H9 (cell line): ENCODE measurements around the gene LYRM7. TPM values are rescaled to one million over a fixed set of nuclear protein-coding genes. Genes with fewer than 3 reads are reported as not detected.

Source experiments
- DNase-seq: peaks from one replicate; pipeline ENCODE4 v3.0.0-alpha.2; 2017
- H2AFZ ChIP-seq: one replicate; pipeline ENCODE4 v1.6.1; 2013; ENCODE audit warnings: mild to moderate bottlenecking, low read length, control low read depth, moderate library complexity
- H2AK5ac ChIP-seq: 2 replicates; pipeline ENCODE4 v1.6.1; 2013; ENCODE audit warnings: low read length, control low read depth, mixed read lengths; ENCODE audit not compliant: insufficient read length
- H2BK120ac ChIP-seq: one replicate; pipeline ENCODE4 v1.6.1; 2013; ENCODE audit warnings: low read depth, mild to moderate bottlenecking, low read length, control low read depth, inconsistent platforms; ENCODE audit not compliant: poor library complexity, severe bottlenecking
- H2BK12ac ChIP-seq: 2 replicates; pipeline ENCODE4 v1.6.1; 2013; ENCODE audit warnings: low read length, control low read depth, mixed read lengths, low read depth; ENCODE audit not compliant: insufficient read length
- H2BK15ac ChIP-seq: 2 replicates; pipeline ENCODE4 v1.6.1; 2013; ENCODE audit warnings: low read depth, low read length, control low read depth
- H2BK20ac ChIP-seq: one replicate; pipeline ENCODE4 v1.6.1; 2013; ENCODE audit warnings: low read depth, mild to moderate bottlenecking, low read length, control low read depth, inconsistent platforms; ENCODE audit not compliant: poor library complexity, severe bottlenecking
- H2BK5ac ChIP-seq: 2 replicates; pipeline ENCODE4 v1.6.1; 2013; ENCODE audit warnings: low read length, control low read depth, mixed read lengths; ENCODE audit not compliant: insufficient read length
- H3K14ac ChIP-seq: 2 replicates; pipeline ENCODE4 v1.6.1; 2013; ENCODE audit warnings: low read length, control low read depth; ENCODE audit not compliant: insufficient read depth
- H3K18ac ChIP-seq: 2 replicates; pipeline ENCODE4 v1.6.1; 2013; ENCODE audit warnings: low read depth, mild to moderate bottlenecking, mixed read lengths, low read length, control low read depth; ENCODE audit not compliant: insufficient read length
- H3K23ac ChIP-seq: 2 replicates; pipeline ENCODE4 v1.6.1; 2013; ENCODE audit warnings: low read length, control low read depth, mixed read lengths, low read depth; ENCODE audit not compliant: insufficient read length
- H3K23me2 ChIP-seq: 2 replicates; pipeline ENCODE4 v1.6.1; 2013; ENCODE audit warnings: low read depth, mild to moderate bottlenecking, mixed read lengths, low read length, control low read depth; ENCODE audit not compliant: insufficient read length, poor library complexity, severe bottlenecking
- H3K27ac ChIP-seq: 2 replicates; pipeline ENCODE4 v1.5.1; 2013; ENCODE audit warnings: low read length, control low read depth, mixed read lengths, low read depth; ENCODE audit not compliant: insufficient read length
- H3K27me3 ChIP-seq: 2 replicates; pipeline ENCODE4 v1.6.1; 2013; ENCODE audit warnings: low read length, control low read depth, inconsistent platforms; ENCODE audit not compliant: insufficient read depth
- H3K4ac ChIP-seq: 2 replicates; pipeline ENCODE4 v1.6.1; 2013; ENCODE audit warnings: low read depth, mild to moderate bottlenecking, control low read depth, inconsistent platforms, low read length, moderate library complexity
- H3K4me1 ChIP-seq: 2 replicates; pipeline ENCODE4 v1.6.1; 2013; ENCODE audit warnings: low read length, control low read depth, inconsistent platforms; ENCODE audit not compliant: insufficient read depth
- H3K4me2 ChIP-seq: 2 replicates; pipeline ENCODE4 v1.6.1; 2013; ENCODE audit warnings: low read length, control low read depth, mixed read lengths; ENCODE audit not compliant: insufficient read length, insufficient read depth
- H3K56ac ChIP-seq: 2 replicates; pipeline ENCODE4 v1.6.1; 2013; ENCODE audit warnings: low read depth, mild to moderate bottlenecking, mixed read lengths, low read length, control low read depth; ENCODE audit not compliant: insufficient read length
- H3K79me1 ChIP-seq: 2 replicates; pipeline ENCODE4 v1.6.1; 2013; ENCODE audit warnings: low read depth, mild to moderate bottlenecking, moderate library complexity, low read length, control low read depth, inconsistent platforms; ENCODE audit not compliant: insufficient read depth, poor library complexity, severe bottlenecking
- H3K79me2 ChIP-seq: 2 replicates; pipeline ENCODE4 v1.6.1; 2013; ENCODE audit warnings: low read length, control low read depth, inconsistent platforms; ENCODE audit not compliant: insufficient read depth
- H3K9ac ChIP-seq: 2 replicates; pipeline ENCODE4 v1.6.1; 2013; ENCODE audit warnings: low read length, control low read depth, mixed read lengths; ENCODE audit not compliant: insufficient read length; ENCODE audit errors: extremely low read depth
- H3K9me3 ChIP-seq: one replicate; pipeline ENCODE4 v1.6.1; 2013; ENCODE audit warnings: low read depth, low read length, inconsistent platforms; ENCODE audit not compliant: control insufficient read depth
- H3T11ph ChIP-seq: one replicate; pipeline ENCODE4 v1.6.1; 2013; ENCODE audit warnings: mild to moderate bottlenecking, low read length, control low read depth, inconsistent platforms
- H4K20me1 ChIP-seq: one replicate; pipeline ENCODE4 v1.6.1; 2013; ENCODE audit not compliant: control insufficient read depth, insufficient read length, insufficient read depth
- H4K5ac ChIP-seq: 2 replicates; pipeline ENCODE4 v1.6.1; 2013; ENCODE audit warnings: low read depth, mild to moderate bottlenecking, mixed read lengths, low read length, control low read depth; ENCODE audit not compliant: insufficient read length
- H4K8ac ChIP-seq: replicated peaks from 2 replicates; pipeline ENCODE4 v1.6.1; 2013; ENCODE audit warnings: low read length, control low read depth, mixed read lengths, low read depth; ENCODE audit not compliant: insufficient read length
- H4K91ac ChIP-seq: 2 replicates; pipeline ENCODE4 v1.6.1; 2013; ENCODE audit warnings: low read depth, mild to moderate bottlenecking, moderate library complexity, mixed read lengths, low read length, control low read depth; ENCODE audit not compliant: insufficient read length
- H3K27ac Mint-ChIP-seq, 3 experiments: 2 replicates in 2 of 3; 3 replicates in 1 of 3; pipeline ENCODE4 v1.8.0; 2020 to 2021; ENCODE audit warnings: mixed read lengths in 3 of 3, mild to moderate bottlenecking in 1 of 3, moderate library complexity in 1 of 3
- H3K27me3 Mint-ChIP-seq: 2 replicates; pipeline ENCODE4 v1.8.0; 2021; ENCODE audit warnings: low read depth, mild to moderate bottlenecking, moderate library complexity, mixed read lengths
- H3K36me3 Mint-ChIP-seq, 3 experiments: 2 replicates in 2 of 3; 3 replicates in 1 of 3; pipeline ENCODE4 v1.8.0; 2020 to 2021; ENCODE audit warnings: low read depth in 3 of 3, mixed read lengths in 3 of 3; ENCODE audit not compliant: insufficient read depth in 1 of 3
- H3K4me1 Mint-ChIP-seq, 2 experiments: 2 replicates each; pipeline ENCODE4 v1.8.0; 2020; ENCODE audit warnings: mixed read lengths in 2 of 2
- H3K4me3 Mint-ChIP-seq, 2 experiments: 2 replicates in 1 of 2; 3 replicates in 1 of 2; pipeline ENCODE4 v1.8.0; 2020 to 2021; ENCODE audit warnings: mild to moderate bottlenecking in 2 of 2, mixed read lengths in 2 of 2, moderate library complexity in 1 of 2
- H3K9me3 Mint-ChIP-seq, 2 experiments: 2 replicates in 1 of 2; 3 replicates in 1 of 2; pipeline ENCODE4 v1.8.0; 2020; ENCODE audit warnings: mild to moderate bottlenecking in 2 of 2, mixed read lengths in 2 of 2, moderate library complexity in 1 of 2
- CTCF ChIP-seq: fragments of 200-600 bp; sonication (generic); conservative IDR thresholded peaks from 3 replicates; pipeline ENCODE4 v1.8.0; 2021; ENCODE audit warnings: antibody characterized with exemption, mild to moderate bottlenecking
- WGBS: extraction: QIAGEN DNeasy Blood & Tissue Kit; methylation state at CpG from one replicate; pipeline ENCODE4 v1.1.7; 2013; ENCODE audit warnings: missing lambda C conversion rate, low lambda C conversion rate, mixed read lengths; ENCODE audit not compliant: insufficient read length; ENCODE audit errors: extremely low coverage; 5-methylcytosine and 5-hydroxymethylcytosine counted together
- total RNA-seq: library from RNA; stranded (reverse); gene quantifications from 2 replicates; pipeline ENCODE4 v1.2.1, GENCODE V29; 2021

LYRM7 gene
- total RNA-seq, 1 experiment from 2014 or later: 7.0 TPM

- H3K79me2 ChIP-seq: no peaks in the 10 kb centered on the region; the same call in 1 of the 2 replicates
- WGBS: no CpG with 5 or more reads among the region's 73 CpGs
These were observed 6.3 kb upstream of the LYRM7 start for GRCh38 chr5:131164191-131165118.

More at GRCh38 chr5:131164191-131165118, 6.3 kb upstream of the LYRM7 start:
- Mint-ChIP-seq H3K27ac (peak overlapping the region; percentile 97 to 98 (median 98)), H3K27me3 (peaks cover 2% of the 10 kb centered on the region; the same call in 1 of the 2 replicates), H3K9me3 (no peaks in the 10 kb centered on the region), H3K36me3 (peaks cover 34 to 40% (median 40%) of the 10 kb centered on the region in 3 experiments), H3K4me3 (peak overlapping the region; percentile 97 to 98), H3K4me1 (peaks cover 14 to 24% of the 10 kb centered on the region in 2 experiments)
- H3K4ac ChIP-seq: no peak overlapping the region
- no peak overlapping the region for H3K23ac ChIP-seq
- H2BK5ac ChIP-seq: no peak overlapping the region
- H4K20me1 ChIP-seq: no peaks in the 10 kb centered on the region
- no peak overlapping the region for H4K5ac ChIP-seq
- peak overlapping the region; percentile 22 for H3K4me2 ChIP-seq
- no peak overlapping the region for H2BK12ac ChIP-seq
- no peak overlapping the region for H2AK5ac ChIP-seq
- no peak overlapping the region for H4K91ac ChIP-seq
- no peak overlapping the region for H2BK120ac ChIP-seq
- H3K14ac ChIP-seq: peak overlapping the region; percentile 83
- H3T11ph ChIP-seq: no peak overlapping the region
- H3K23me2 ChIP-seq: no peaks in the 10 kb centered on the region
- no peak overlapping the region for H3K56ac ChIP-seq
- peak; percentile 61 for DNase-seq
- H3K27me3 ChIP-seq: no peaks in the 10 kb centered on the region
- no peaks in the 10 kb centered on the region for H3K79me1 ChIP-seq
- H4K8ac ChIP-seq: no peak overlapping the region
- no peak; the same call in 2 of the 3 replicates for TF ChIP-seq CTCF
- H3K9me3 ChIP-seq: no peaks in the 10 kb centered on the region
- H3K9ac ChIP-seq: peak overlapping the region; percentile 92
- no peaks in the 10 kb centered on the region for H3K4me1 ChIP-seq
- no peak overlapping the region for H3K27ac ChIP-seq
- H2BK15ac ChIP-seq: no peak overlapping the region
- H3K18ac ChIP-seq: peak overlapping the region; percentile 22
- H2BK20ac ChIP-seq: no peak overlapping the region
- H2AFZ ChIP-seq: no peak overlapping the region
